Measurements from ENCODE around the gene ATG16L2.
"Not testable (repeated sequence)": the region's sequence is repeated elsewhere in the genome, so short reads cannot be mapped to it uniquely, and the experiment has no call there.

ATG16L2 gene

DNA sequence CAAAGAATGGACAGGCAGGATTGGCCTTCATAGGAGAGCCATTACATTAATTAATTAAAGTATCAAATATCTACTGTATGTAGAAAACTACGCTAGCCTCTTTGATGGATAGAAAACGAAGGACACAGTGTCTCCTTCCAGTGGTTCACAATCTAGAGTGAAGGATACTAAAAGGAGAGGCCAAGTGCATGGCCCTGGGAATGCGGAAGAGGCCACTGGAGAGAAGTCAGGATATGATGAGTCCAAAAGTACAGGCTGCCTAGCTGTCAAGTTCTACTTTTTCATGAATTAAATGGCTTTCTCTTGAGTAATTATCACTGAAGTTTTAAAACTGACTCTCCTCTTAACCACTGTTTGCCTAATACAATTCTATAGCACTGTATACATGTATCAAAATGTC, 41.9 kb downstream of the ATG16L2 start:
- DNase-seq, result no peak

DNA sequence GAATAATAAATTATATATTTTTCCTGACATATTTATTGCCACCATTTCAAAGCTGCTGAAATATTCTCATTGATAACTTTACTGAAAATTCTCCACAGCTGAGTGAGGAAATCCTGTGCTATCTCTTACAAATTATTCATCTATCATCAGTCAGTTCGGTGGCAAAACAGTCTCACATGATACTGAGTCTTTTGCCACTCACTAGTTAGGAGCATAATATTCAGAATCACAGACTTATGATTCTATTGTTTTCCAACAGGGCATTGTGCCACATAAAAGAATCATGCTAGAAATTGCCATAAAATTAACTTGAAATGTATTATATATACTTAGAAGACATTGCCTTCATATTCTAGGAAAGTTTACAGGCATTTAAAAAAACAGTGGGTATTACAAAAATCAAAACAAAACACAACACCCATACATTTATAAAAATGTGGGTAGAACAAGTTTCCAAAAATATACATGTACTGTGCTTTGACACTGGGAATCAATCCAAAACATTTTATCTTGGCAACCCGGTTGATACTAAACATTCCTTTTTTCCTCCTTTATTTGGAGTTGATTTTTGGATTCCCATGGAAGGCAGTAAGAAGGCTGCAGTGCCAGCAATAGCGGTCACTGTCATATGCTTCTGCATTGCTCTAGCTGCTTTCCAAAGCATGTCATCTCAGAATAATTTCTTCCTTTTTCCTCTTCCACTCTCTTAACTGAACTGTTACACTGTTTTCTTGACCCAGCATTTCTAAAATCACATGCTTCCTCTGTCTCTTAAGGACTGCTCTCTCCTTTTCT, 42.5 kb downstream of the ATG16L2 start:
- DNase-seq, result no peak

DNA sequence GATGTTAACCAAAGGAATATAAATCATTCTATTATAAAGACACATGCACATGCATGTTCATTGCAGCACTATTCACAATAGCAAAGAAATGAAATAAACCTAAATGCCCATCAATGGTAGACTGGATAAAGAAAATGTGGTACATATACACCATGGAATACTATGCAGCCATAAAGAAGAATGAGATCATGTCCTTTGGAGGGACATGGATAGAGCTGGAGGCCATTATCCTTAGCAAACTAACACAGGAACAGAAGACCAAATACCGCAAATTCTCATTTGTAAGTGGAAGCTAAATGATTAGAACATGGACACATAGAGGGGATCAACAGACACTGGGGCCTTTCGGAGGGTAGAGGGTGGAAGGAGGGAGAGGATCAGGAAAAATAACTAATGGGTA, 44.1 kb downstream of the ATG16L2 start:
- DNase-seq, result not testable (repeated sequence)

DNA sequence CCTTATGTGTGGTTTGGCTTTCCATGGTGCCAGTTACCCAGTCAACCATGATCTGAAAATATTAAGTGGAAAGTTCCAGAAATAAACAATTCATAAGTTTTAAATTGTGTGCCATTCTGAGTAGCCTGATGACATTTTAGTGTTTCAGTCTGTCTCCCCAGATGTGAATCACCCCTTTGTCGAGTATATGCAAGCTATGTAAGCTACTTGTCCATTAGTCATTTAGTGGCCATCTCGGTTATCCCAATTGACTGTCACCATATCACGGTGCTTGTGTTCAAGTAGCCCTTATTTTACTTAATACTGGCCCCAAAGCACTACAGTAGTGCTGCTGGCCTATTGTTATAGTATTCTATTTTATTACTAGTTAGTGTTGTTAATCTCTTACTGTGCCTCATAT, 44.9 kb downstream of the ATG16L2 start:
- no peak for DNase-seq

DNA sequence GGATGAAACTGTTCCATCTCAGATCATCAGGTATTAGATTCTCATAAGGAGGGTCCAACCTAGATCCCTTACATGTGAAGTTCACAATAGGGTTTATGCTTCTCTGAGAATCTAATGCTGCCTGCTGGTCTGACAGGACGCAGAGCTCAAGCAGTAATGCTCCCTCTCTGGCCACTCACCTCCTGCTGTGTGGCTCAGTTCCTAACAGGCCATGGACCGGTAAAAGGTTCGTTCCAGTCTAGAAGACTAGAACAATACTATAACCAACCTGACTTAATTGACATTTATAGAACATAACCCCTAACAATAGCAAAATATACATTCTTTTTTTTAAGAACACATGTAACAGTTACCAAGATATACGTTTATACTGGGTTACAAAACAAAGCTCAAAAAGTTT, 45.8 kb downstream of the ATG16L2 start:
- DNase-seq, result no peak

DNA sequence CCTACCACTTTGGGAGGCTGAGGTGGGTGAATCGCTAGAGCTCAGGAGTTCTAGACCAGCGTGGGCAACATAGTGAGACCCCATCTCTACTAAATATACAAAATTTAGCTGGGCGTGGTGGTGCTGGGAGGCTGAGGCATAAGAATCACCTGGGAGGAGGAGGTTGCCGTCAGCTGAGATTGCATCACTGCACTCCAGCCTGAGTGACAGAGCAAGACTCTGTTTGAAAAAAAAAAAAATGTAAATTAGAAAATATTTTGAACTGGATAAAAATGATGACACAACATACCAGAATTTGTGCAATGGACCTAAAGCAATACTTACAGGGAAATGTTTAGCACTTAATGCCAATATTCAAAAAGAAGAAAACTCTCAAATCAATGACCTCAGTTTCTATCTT, 46.4 kb downstream of the ATG16L2 start:
- no peak for DNase-seq

DNA sequence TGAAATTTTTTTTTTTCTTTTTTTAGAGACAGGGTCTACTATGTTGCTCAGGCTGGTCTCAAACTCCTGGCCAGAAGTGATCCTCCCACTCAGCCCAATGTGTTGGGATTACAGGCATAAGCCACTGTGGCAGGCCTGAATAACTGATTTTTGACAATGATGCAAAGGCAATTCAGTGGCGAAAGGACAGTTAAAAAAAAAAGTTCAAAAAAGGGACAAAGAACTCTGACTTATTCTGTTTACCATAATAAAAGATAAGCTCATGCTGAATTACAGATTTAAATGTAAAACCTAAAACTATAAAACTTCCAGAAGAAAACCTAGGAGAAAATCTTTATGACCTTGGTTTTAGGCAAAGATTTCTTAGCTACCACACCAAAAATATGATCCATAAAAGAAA, 48.9 kb downstream of the ATG16L2 start:
- no peak for DNase-seq

DNA sequence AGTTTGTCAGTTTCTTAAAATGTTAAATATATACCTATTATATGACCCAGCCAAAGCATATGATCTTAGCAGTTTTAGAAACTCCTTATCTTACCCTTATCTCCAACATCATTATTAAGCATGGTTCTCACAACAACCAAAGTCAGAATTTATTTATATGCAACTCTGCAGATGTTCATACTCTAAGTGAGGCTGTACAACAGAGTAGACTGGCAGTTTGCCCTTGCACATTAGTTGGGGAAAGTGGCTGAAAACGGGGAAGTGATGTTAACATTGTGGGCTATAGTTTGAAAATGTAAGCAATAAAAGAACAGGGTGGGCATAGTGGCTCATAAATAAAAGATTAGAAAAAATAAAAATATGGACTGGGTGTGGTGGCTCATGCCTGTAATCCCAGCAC, 49.7 kb downstream of the ATG16L2 start:
- DNase-seq, result no peak

DNA sequence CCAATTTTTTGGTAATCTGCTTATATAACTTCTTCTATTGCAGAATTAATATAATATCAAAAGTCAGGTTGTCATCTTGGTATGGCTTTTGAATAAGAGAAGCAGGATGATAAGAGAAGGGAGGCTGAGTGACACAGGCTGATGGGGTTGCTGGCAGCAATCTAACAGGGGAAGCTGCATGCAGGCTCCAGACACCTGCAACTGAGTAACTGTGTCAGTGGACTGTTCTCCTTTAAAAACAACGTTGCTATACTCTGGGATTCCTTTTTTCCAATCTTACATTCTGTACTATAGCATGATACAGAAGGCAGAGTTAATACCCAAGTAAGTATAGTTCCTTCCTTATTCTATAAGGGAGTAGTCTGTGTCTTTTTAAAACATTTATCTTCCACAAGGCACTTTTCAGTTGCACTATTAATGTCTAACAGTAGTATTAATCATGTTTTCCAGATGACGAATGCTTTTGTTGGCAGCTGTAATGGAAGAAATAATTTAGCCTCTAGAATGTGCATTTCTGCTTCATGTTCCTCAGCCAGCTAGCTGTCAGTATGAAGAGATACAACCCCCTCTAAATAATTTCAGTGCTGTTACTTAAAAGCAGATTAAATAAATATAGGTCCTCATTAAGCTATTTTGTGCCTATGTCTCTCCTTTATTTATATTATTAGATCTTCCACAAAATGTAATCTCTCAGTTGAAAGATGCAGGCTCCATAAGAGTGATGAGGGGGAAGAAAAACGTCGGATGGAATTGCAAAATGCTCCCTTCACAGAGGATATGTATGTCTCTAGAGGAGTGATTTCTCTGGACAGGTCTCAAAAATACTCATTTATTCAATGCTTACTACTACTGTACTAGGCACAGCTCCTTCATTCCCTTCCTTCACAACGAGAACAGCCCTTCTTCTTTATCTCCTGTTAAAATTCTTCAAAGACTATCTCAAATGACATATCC, 50.8 kb downstream of the ATG16L2 start:
- no peak for DNase-seq

DNA sequence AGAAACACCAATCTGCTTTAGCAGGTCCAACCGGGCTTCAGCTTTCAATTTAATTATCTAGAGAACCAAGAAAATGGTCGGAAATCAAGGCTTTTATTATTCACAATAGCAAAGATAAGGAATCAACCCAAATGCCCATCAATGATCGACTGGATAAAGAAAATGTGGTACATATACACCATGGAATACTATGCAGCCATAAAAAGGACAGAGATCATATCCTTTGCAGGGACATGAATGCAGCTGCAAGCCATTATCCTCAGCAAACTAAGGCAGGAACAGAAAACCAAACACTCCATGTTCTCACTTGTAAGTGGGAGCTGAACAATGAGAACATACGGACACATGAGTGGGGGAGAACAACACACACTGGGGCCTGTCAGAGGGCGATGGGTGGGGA, 53.8 kb downstream of the ATG16L2 start:
- no peak for DNase-seq

DNA sequence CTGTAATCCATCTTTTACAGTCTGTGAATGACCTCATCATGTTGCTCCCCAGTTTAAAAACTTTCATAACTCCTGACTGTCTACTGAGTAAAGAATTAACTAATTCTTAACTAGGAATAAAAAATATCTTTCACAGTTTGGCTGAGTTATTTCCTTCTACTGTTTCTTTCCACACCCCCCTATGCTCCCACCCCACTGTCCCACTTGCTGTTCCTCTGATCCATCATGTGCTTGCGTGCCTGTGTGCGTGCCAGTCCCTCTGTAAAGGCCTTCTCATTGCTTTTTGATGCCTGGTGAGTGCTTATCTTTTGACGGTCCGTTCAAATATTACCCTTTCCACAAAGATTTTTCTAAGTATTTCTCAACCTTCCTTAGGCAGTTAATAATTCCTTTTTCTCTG, 55.6 kb downstream of the ATG16L2 start:
- DNase-seq, result no peak

DNA sequence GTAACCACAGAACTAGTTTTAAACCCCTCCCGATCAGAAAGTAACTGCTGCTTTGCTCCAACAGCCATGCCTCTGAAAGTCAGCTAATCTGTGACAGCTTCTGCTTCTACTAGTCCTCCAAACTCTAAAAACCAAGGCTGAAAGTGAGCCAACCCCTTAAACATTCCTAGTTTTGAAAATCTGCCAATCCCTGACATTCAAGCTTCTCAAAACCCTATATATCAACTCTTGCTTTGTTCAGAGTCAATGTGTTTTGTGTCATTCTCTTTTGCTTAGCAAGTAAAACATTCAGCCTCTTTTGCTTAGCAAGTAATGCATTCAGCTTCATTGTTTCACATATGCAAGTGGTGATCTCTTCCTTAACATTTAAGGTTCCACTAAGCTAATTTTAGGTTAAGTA, 56.9 kb downstream of the ATG16L2 start:
- no peak for DNase-seq

DNA sequence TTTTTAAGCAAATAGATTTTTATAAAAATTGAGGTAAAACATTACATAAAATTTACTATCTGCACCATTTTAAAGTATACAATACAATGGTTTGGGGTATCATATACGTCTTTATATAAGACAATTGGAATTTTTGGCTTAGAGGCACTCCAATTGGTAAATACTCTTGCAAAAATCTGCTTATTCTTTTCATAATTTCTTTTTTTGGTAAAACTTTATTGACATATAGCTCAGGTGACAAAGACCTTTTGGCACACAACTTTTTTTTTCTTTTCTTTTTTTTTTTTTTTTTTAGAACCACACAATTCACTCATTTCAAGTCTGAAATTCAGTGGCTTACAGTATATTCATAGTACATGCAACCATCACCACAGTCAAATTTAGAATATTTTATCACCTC, 57.8 kb downstream of the ATG16L2 start:
- no peak for DNase-seq

DNA sequence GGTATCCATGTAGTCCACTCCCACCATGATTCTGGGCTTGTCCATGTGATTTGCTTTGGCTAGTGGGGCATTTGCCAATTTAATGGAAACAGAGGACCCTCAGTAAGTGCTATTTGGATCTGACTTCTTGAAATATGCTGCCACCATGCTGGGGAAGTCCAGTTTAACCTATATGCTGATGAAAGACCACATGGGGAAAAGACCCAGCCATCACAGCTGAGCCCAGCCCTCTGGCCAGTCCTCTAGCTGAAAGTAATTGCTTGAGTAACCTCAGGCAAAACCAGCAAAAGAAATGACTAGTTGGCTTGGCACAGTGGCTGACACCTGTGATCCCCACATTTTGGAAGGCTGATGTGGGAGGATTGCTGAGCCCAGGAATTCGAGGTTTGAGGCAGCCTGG, 61.5 kb downstream of the ATG16L2 start:
- DNase-seq, result no peak

DNA sequence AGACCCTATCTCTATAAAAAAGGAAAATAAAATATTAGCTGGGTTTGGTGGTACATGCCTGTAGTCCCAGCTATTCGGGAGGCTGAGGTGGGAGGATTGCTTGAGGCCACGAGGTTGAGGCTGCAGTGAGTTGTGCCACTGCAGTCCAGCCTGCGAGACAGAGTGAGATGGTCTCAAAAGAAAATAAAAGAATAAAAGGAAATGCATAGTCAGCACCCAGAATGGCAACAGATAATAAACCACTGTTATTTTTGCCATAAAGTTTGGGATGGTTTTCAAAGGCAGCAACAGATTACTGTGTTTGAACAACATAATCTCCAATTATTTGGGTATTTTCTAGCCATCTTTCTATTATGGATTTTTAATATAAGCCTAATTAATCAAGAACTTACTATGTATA, 61.9 kb downstream of the ATG16L2 start:
- no peak for DNase-seq

Data from NCI-H1436 (cell line).